Ascending aorta (tissue), 2 donors: ENCODE results near the gene RPLP2. TPM values are rescaled to one million over a fixed set of nuclear protein-coding genes. Genes with fewer than 3 reads are reported as not detected.

Experiments used
- DNase-seq, 2 donors: peaks; one replicate each; pipeline ENCODE4 v3.0.0-alpha.2; 2019; ENCODE audit warnings: low spot score in 2 of 2
- H3K27ac ChIP-seq, 2 donors: fragments of 200-600 bp; sonication (generic); one replicate each; pipeline ENCODE4 v1.5.1; 2016 to 2017; ENCODE audit warnings: mild to moderate bottlenecking in 1 of 2
- H3K27me3 ChIP-seq: fragments of 200-600 bp; sonication (generic); one replicate; pipeline ENCODE4 v1.5.1; 2017
- H3K36me3 ChIP-seq, 2 donors: fragments of 200-600 bp; sonication (generic); one replicate each; pipeline ENCODE4 v1.5.1; 2016
- H3K4me1 ChIP-seq, 2 donors: fragments of 200-600 bp; sonication (generic); one replicate each; pipeline ENCODE4 v1.5.1; 2016 to 2017; ENCODE audit warnings: mild to moderate bottlenecking in 1 of 2
- H3K4me3 ChIP-seq, 2 donors: fragments of 200-600 bp; sonication (generic); one replicate each; pipeline ENCODE4 v1.5.1; 2016 to 2017; ENCODE audit warnings: mild to moderate bottlenecking in 1 of 2
- H3K9me3 ChIP-seq, 2 donors: fragments of 200-600 bp; sonication (generic); one replicate each; pipeline ENCODE4 v1.5.1; 2016
- CTCF ChIP-seq, 3 experiments: fragments of 200-600 bp in 2 of 3; fragments of 450-650 bp in 1 of 3; sonication (generic) in 2 of 3; IDR thresholded peaks; one replicate each; pipeline ENCODE4 v1.5.1; 2016 to 2019; ENCODE audit warnings: antibody characterized with exemption in 3 of 3, mild to moderate bottlenecking in 1 of 3, moderate library complexity in 1 of 3
- intact Hi-C: fragments of 100-400 bp; cut with DNase I; formaldehyde crosslinking; loops from one replicate; pipeline ENCODE4 v1.15.1; 2023
- total RNA-seq: library from RNA; depleted of rRNA; stranded (reverse); fragments of >200 nt; gene quantifications from one replicate; pipeline ENCODE4 v1.1.0, GENCODE V29; 2016

The RPLP2 gene
- total RNA-seq, 1 donor from 2014 or later, result 897 TPM

DNA sequence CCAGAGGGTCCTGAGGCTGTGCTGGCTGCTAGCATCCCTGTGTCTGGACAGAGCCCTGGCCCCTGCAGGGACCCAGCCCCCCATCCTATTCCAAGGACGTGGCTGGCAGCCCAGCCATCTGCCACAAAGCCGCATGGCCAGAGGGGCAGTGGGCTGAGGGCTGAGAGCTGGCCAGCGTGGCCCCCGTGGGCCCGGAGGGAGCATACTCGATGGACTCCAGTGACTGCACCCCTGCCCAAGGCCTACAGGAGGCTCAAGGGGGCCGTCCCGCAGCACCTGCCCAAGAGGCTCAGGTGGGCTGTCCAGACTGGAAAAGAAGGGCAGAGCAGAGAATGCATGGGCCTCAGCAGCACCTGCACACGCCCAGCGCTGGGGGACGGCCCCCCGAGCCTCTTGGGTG, 46.0 kb downstream of the RPLP2 start:
- Histone ChIP-seq H3K4me3 (no peak overlapping the region), H3K4me1 (peaks cover 0 to 6% of the 10 kb centered on the region in 2 donors), H3K27me3 (no peaks in the 10 kb centered on the region), H3K9me3 (no peaks in the 10 kb centered on the region), H3K27ac (no peak overlapping the region), H3K36me3 (no peaks in the 10 kb centered on the region)
- no peak for TF ChIP-seq CTCF (IDR thresholded peaks at IDR 0.05)
- DNase-seq, result no peak
- intact Hi-C loops, result no loop called here

DNA sequence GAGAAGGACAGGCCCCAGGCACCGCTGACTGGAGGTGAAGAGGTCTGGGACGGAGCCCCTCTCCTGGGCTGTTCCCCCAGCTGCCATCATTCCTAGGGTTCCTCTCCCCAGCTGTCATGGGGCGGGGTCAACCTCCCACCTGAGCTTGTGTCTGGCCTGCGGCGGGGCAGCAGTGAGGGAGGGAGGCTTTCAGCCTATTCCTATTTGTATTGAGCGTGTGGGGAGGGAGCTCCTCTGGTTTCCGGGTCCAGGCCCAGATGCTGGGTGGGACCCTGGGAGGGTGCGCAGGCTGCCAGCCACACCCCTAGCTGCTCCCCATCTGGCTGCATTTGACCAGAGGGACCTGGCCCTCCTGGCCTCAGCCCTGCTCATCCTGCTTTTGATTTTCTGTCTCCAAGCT, 46.6 kb downstream of the RPLP2 start:
- H3K9me3 ChIP-seq, result no peaks in the 10 kb centered on the region
- H3K4me3 ChIP-seq, result no peak overlapping the region
- no peak overlapping the region for H3K27ac ChIP-seq
- peaks cover 0 to 6% of the 10 kb centered on the region in 2 donors for H3K4me1 ChIP-seq
- no peaks in the 10 kb centered on the region for H3K27me3 ChIP-seq
- no peak for TF ChIP-seq CTCF (IDR thresholded peaks at IDR 0.05)
- no peaks in the 10 kb centered on the region for H3K36me3 ChIP-seq
- DNase-seq, result no peak
- intact Hi-C loops, result no loop called here

GRCh38 chr11:858053-858761, 48.4 kb downstream of the RPLP2 start:
- H3K9me3 ChIP-seq, result no peaks in the 10 kb centered on the region
- DNase-seq, result no peak
- H3K27me3 ChIP-seq, result no peaks in the 10 kb centered on the region
- peaks cover 6 to 8% of the 10 kb centered on the region in 2 donors for H3K36me3 ChIP-seq
- no peak overlapping the region for H3K4me3 ChIP-seq
- no peak overlapping the region for H3K27ac ChIP-seq
- no peak for TF ChIP-seq CTCF (IDR thresholded peaks at IDR 0.05)
- intact Hi-C loops, result no loop called here
- H3K4me1 ChIP-seq, result peaks cover 0 to 6% of the 10 kb centered on the region in 2 donors

- H3K27me3 ChIP-seq, result no peaks in the 10 kb centered on the region
- TF ChIP-seq CTCF (IDR thresholded peaks at IDR 0.05), result no peak
- peaks cover 12 to 13% of the 10 kb centered on the region in 2 donors for H3K36me3 ChIP-seq
- DNase-seq, result no peak
- H3K4me1 ChIP-seq, result peaks cover 0 to 6% of the 10 kb centered on the region in 2 donors
- no peak overlapping the region for H3K4me3 ChIP-seq
- intact Hi-C loops, result no loop called here
- H3K27ac ChIP-seq, result no peak overlapping the region
- no peaks in the 10 kb centered on the region for H3K9me3 ChIP-seq
These were observed 49.1 kb downstream of the RPLP2 start for GRCh38 chr11:858762-859339.

DNA sequence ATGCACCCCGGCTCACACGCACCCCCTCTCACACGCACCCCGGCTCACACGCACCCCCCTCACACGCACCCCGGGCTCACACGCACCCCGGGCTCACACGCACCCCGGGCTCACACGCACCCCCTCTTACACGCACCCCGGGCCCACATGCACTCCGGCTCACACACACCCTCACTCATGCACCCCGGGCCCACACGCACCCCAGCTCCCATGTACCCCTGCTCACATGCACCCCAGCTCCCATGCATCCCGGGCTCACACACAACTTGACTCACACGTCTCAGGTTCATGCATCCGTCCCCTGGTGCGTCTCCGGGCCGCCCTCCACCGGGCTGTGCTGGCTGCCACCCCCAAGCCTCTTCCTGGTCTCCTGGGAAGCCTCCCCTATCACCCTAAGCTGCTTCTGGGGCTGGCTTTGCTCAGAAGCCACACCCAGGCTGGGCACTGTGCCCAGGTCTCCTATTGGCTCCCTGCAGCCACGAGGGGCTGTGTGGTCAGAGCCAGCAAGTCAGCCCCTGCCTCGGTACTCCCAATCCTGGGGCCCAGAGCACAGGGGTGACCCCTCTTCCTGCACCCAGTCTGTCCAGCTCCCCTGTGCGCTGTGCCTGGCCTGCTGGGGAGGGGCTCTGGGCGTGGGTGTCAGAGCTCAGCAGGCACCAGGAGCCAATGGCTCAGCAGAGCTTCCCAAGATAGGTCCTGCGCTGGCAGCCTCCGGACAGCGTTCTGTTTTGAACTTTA, 49.8 kb downstream of the RPLP2 start:
- Histone ChIP-seq H3K27ac (peak overlapping the region in 1 of 2 donors; percentile 5), H3K36me3 (peaks cover 13 to 20% of the 10 kb centered on the region in 2 donors), H3K9me3 (no peaks in the 10 kb centered on the region), H3K4me1 (peaks cover 0 to 6% of the 10 kb centered on the region in 2 donors), H3K27me3 (no peaks in the 10 kb centered on the region), H3K4me3 (peak overlapping the region in 1 of 2 donors; percentile 7)
- TF ChIP-seq CTCF (IDR thresholded peaks at IDR 0.05), result no peak
- DNase-seq, result no peak
- intact Hi-C loops, result no loop called here
